Rectal smooth muscle tissue (tissue), 1 donor: Measurements from ENCODE around the gene IGFBP7.

Experiments used
- H3K27ac ChIP-seq: one replicate; pipeline ENCODE4 v1.7.0; 2013; ENCODE audit warnings: low read depth, low read length, inconsistent platforms
- H3K27me3 ChIP-seq: one replicate; pipeline ENCODE4 v1.7.0; 2013; ENCODE audit warnings: low read length; ENCODE audit not compliant: control insufficient read depth, insufficient read depth
- H3K36me3 ChIP-seq: one replicate; pipeline ENCODE4 v1.7.0; 2013; ENCODE audit warnings: low read length; ENCODE audit not compliant: control insufficient read depth, insufficient read depth
- H3K4me1 ChIP-seq: one replicate; pipeline ENCODE4 v1.7.0; 2013; ENCODE audit warnings: low read length; ENCODE audit not compliant: control insufficient read depth, insufficient read depth
- H3K4me3 ChIP-seq: one replicate; pipeline ENCODE4 v1.7.0; 2013; ENCODE audit warnings: low read length
- H3K9ac ChIP-seq: one replicate; pipeline ENCODE4 v1.7.0; 2013; ENCODE audit warnings: low read length

The IGFBP7 gene

DNA sequence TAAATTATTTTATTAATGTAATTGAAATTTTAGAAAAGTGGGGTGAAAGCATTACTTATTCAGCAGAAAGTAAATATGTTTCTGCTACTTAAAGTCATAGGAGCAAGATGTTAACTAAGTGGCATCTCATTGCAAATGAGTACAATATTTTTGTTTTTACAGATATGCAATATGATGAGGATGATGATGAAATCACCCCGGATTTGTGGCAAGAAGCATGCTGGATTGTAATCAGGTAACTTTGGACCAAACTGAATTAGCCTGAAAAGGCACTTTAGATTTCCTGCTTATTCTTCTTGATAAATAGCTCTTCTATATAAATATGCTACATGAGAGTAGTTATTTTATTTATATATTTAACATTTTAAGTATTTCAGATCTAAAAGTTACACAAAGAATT is 124.0 kb downstream of the IGFBP7 start:
- peaks cover 10% of the 10 kb centered on the region for H3K36me3 ChIP-seq
- H3K27me3 ChIP-seq: no peaks in the 10 kb centered on the region
- peaks cover 2% of the 10 kb centered on the region for H3K4me1 ChIP-seq
- H3K9ac ChIP-seq: no peak overlapping the region
- no peak overlapping the region for H3K4me3 ChIP-seq
- no peak overlapping the region for H3K27ac ChIP-seq

DNA sequence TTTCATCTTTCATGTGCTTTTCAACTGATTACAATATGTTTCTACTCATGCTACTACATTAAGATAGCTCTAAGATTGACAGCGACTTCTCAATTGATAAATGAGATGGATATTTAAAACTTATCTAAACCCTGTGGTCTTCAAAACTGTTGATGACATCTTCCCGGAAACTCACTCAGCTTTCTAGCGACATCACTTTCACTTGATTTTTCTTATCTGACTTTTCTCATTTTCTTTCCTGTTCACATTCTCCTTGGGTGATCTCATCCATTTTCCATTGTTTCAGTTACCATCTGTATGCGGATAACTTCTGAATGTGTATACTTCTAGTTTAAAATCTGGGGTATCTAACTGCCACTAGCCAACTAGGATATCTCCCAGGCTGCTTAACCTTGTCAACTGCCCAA is 128.4 kb downstream of the IGFBP7 start:
- peaks cover 9% of the 10 kb centered on the region for H3K4me1 ChIP-seq
- H3K36me3 ChIP-seq: no peaks in the 10 kb centered on the region
- H3K9ac ChIP-seq: no peak overlapping the region
- H3K4me3 ChIP-seq: no peak overlapping the region
- no peaks in the 10 kb centered on the region for H3K27me3 ChIP-seq
- H3K27ac ChIP-seq: no peak overlapping the region
